Kidney (tissue), 14 donors: ENCODE results near the gene ODAD3. TPM values are rescaled to one million over a fixed set of nuclear protein-coding genes. Genes with fewer than 3 reads are reported as not detected.
"Not testable (repeated sequence)": the region's sequence is repeated elsewhere in the genome, so short reads cannot be mapped to it uniquely, and the experiment has no call there.

Experiments
- DNase-seq, 5 donors: peaks; one replicate each; pipeline ENCODE4 v3.0.0-alpha.2; 2013 to 2020
- FAIRE-seq: peaks from 2 replicates; lab custom pipeline; 2012; peaks lifted over from hg19 to GRCh38; lab: Jason Lieb, UNC
- H3K27ac ChIP-seq, 2 donors: one replicate each; pipeline ENCODE4 v1.7.0; 2013; ENCODE audit warnings: low read depth in 2 of 2, low read length in 2 of 2, inconsistent platforms in 1 of 2
- H3K27me3 ChIP-seq: one replicate; pipeline ENCODE4 v1.7.1; 2013; ENCODE audit warnings: low read length, inconsistent platforms; ENCODE audit not compliant: control insufficient read depth, insufficient read depth
- H3K36me3 ChIP-seq, 3 donors: one replicate each; pipeline versions ENCODE4 v1.7.0 to v1.7.1; 2013; ENCODE audit warnings: low read length in 3 of 3, control low read depth in 1 of 3, inconsistent platforms in 1 of 3; ENCODE audit not compliant: insufficient read depth in 3 of 3, control insufficient read depth in 2 of 3
- H3K4me1 ChIP-seq, 3 donors: one replicate each; pipeline versions ENCODE4 v1.7.0 to v1.7.1; 2013; ENCODE audit warnings: low read length in 3 of 3, inconsistent platforms in 1 of 3, low read depth in 1 of 3; ENCODE audit not compliant: control insufficient read depth in 2 of 3, insufficient read depth in 2 of 3
- H3K4me3 ChIP-seq, 3 donors: one replicate each; pipeline versions ENCODE4 v1.7.0 to v1.8.1; 2013; ENCODE audit warnings: low read length in 3 of 3, control low read depth in 1 of 3, inconsistent platforms in 1 of 3
- H3K9ac ChIP-seq, 3 donors: one replicate each; pipeline versions ENCODE4 v1.7.0 to v1.7.1; 2013; ENCODE audit warnings: low read length in 3 of 3, control low read depth in 1 of 3, inconsistent platforms in 1 of 3
- H3K9me3 ChIP-seq, 3 donors: one replicate each; pipeline versions ENCODE4 v1.7.0 to v1.7.1; 2013; ENCODE audit warnings: low read length in 3 of 3, control low read depth in 1 of 3, inconsistent platforms in 1 of 3; ENCODE audit not compliant: control insufficient read depth in 2 of 3, insufficient read depth in 1 of 3
- CTCF ChIP-seq: IDR thresholded peaks from 3 replicates; pipeline ENCODE4 v1.5.1; 2012; ENCODE audit warnings: mild to moderate bottlenecking, moderate library complexity, borderline replicate concordance; ENCODE audit not compliant: insufficient read depth; ENCODE audit errors: extremely low read depth
- intact Hi-C: fragments of 100-400 bp; cut with DNase I; formaldehyde crosslinking; loops from one replicate; pipeline ENCODE4 v1.11.1; 2022
- polyA plus RNA-seq: library from polyadenylated mRNA; stranded (reverse); fragments of 350-450 nt; fragmentation: Illumina TruSeq; extraction: RNeasy Lipid Tissue Mini Kit (QIAGEN cat#74804); gene quantifications from one replicate; pipeline ENCODE4 v1.2.3, GENCODE V29; 2014; ENCODE audit warnings: low read depth, low replicate concordance; ENCODE audit not compliant: insufficient read depth
- total RNA-seq: library from RNA; stranded (reverse); fragmentation: NEBNext Ultra II Directional; extraction: Animal tissue kit (Norgen Biotek cat#: 25700); gene quantifications from one replicate; pipeline ENCODE4 v1.2.1, GENCODE V29; 2021
- donor health status: control.
- donor health status: control.
- donor health status: control.
- donor health status: control.
- donor health status: control.
- donor health status: DM: yes; HTN: yes; CAD: no.
- donor health status: Normal renal cell carcinoma (clear cell type).

Gene ODAD3
- total and polyA plus RNA-seq, 2 donors from 2014 or later, result 1.5 to 7.1 TPM

DNA sequence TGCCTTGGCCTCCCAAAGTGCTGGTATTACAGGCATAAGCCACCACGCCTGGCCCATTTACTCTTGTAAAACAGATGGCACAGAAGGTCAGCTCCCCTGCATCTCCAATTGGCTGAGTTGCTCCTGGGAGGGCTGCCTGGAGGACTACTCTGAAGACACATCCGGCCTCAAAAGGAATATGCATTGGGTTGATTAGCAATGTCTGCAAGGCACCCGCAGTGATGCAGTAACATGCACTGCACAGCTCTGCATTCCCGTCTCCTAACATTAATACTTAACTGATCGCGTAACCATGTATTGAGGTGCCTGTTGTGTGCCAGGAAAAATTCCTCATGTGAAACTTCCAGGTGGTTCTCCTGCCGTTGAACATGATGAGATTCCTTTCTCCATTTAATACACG lies 40.9 kb upstream of the ODAD3 start:
- Histone ChIP-seq H3K9me3 (no peaks in the 10 kb centered on the region), H3K27ac (no peak overlapping the region), H3K9ac (no peak overlapping the region), H3K36me3 (no peaks in the 10 kb centered on the region), H3K4me1 (peaks cover 0 to 2% (median 0%) of the 10 kb centered on the region in 3 donors), H3K4me3 (no peak overlapping the region), H3K27me3 (no peaks in the 10 kb centered on the region)
- TF ChIP-seq CTCF, result no peak
- no peak for DNase-seq
- intact Hi-C loops, result no loop called here
- no peak for FAIRE-seq

DNA sequence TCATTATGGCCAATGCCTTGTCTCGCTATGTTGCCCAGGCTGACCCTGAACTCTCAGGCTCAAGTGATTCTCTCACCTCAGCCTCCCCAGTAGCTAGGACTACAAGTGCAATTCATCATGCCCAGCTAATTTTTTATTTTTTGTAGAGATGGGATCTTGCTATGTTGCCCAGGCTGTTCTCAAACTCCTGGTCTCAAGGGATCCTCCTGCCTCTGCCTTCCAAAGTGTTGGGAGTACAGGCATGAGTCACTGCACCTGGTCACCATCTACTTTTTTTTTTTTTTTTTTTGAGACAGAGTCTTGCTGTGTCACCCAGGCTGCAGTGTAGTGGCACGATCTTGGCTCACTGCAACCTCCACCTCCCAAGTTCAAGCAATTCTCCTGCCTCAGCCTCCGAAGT lies 40.4 kb upstream of the ODAD3 start:
- H3K4me1 ChIP-seq, H3K9me3 ChIP-seq, H3K27ac ChIP-seq, H3K36me3 ChIP-seq, H3K4me3 ChIP-seq, H3K9ac ChIP-seq, DNase-seq, FAIRE-seq, H3K27me3 ChIP-seq, intact Hi-C loops: not testable (repeated sequence)

- DNase-seq (no peak), FAIRE-seq (no peak)
- Histone ChIP-seq H3K36me3 (no peaks in the 10 kb centered on the region), H3K4me1 (no peaks in the 10 kb centered on the region), H3K27ac (no peak overlapping the region), H3K9me3 (no peaks in the 10 kb centered on the region), H3K9ac (no peak overlapping the region), H3K27me3 (no peaks in the 10 kb centered on the region), H3K4me3 (no peak overlapping the region)
- intact Hi-C loops, result no loop called here
- TF ChIP-seq CTCF, result no peak
Measured at GRCh38 chr19:11473725-11474124, 38.8 kb upstream of the ODAD3 start.

- H3K27ac ChIP-seq, H3K36me3 ChIP-seq, H3K4me1 ChIP-seq, H3K27me3 ChIP-seq, DNase-seq, H3K9me3 ChIP-seq, H3K9ac ChIP-seq, FAIRE-seq, H3K4me3 ChIP-seq, intact Hi-C loops: not testable (repeated sequence)
Measured at GRCh38 chr19:11468266-11468845, 33.4 kb upstream of the ODAD3 start.
